HL-60 (cell line): Measurements from ENCODE around the gene CLIP2.

ENCODE experiments used
- DNase-seq, 2 experiments: peaks; one replicate each; pipeline ENCODE4 v3.0.0-alpha.2; 2010 to 2020; ENCODE audit warnings: low read depth in 1 of 2, low spot score in 1 of 2
- H3K27ac ChIP-seq: fragments of 250-450 bp; sonication (Bioruptor Pico); replicated peaks from 2 replicates; pipeline ENCODE4 v1.5.1; 2020; ENCODE audit warnings: mild to moderate bottlenecking, moderate library complexity
- H3K27me3 ChIP-seq: fragments of 250-450 bp; sonication (Bioruptor Pico); 2 replicates; pipeline ENCODE4 v1.5.1; 2021; ENCODE audit warnings: mild to moderate bottlenecking, moderate library complexity; ENCODE audit not compliant: insufficient read depth, poor library complexity, severe bottlenecking
- H3K4me3 ChIP-seq: replicated peaks from 2 replicates; pipeline ENCODE4 v1.5.1; 2011; ENCODE audit warnings: mild to moderate bottlenecking, control low read depth, low read length; ENCODE audit not compliant: insufficient read depth
- GABPA ChIP-seq: IDR thresholded peaks from 2 replicates; pipeline ENCODE4 v1.6.1; 2012; ENCODE audit warnings: low read depth
- POLR2AphosphoS5 ChIP-seq: IDR thresholded peaks from 2 replicates; pipeline ENCODE4 v1.6.1; 2012; ENCODE audit warnings: low read depth
- SPI1 ChIP-seq: IDR thresholded peaks from 2 replicates; pipeline ENCODE4 v1.6.1; 2012; ENCODE audit warnings: low read depth, mild to moderate bottlenecking, borderline replicate concordance
- TF ChIP-seq, protein P1 (sequence below): IDR thresholded peaks from one replicate; pipeline ENCODE4 v1.5.1; 2011; ENCODE audit warnings: low read length, control low read depth, inconsistent platforms; ENCODE audit not compliant: insufficient read depth
- TF ChIP-seq, protein P2 (sequence below): IDR thresholded peaks from 2 replicates; pipeline ENCODE4 v1.6.1; 2012; ENCODE audit warnings: low read depth; ENCODE audit not compliant: insufficient replicate concordance

CLIP2 gene

DNA sequence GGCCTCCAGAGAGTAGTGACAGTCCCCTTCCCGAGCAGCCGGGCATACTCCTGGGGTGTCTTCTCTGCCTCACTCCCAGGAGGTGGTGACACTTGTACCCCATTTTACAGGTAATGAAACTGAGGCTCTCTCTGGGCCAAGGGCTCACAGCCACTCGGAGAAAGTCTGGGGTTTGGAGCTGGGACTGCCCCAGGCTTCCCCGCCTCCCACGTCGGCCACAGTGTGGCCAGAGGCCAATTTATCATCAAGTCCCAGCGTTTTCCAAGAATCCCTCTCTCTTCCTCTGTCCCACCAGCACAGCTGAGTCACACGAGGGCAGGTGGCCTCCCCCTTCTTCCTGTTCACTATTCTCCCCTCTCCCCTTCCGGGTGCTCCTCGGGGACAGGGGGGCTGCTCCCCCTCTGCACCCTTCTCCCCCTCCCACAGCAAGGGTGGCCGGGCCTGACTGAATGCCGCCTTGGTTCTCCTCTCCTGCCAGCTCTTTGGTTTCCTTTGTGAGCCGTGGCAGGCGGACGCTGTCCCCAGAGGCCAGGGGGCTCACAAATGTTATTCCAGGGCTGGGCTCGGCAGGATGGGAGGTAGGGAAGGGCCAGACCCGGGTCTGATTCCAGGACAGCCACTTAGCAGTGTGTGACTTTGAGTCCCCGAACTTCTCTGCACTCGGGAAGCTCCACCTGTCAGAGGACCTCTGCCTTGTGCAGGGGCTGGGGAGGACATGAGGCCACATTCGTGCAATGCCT, 17.7 kb downstream of the CLIP2 start:
- TF ChIP-seq SPI1: no peak
- TF ChIP-seq, protein P1, sequence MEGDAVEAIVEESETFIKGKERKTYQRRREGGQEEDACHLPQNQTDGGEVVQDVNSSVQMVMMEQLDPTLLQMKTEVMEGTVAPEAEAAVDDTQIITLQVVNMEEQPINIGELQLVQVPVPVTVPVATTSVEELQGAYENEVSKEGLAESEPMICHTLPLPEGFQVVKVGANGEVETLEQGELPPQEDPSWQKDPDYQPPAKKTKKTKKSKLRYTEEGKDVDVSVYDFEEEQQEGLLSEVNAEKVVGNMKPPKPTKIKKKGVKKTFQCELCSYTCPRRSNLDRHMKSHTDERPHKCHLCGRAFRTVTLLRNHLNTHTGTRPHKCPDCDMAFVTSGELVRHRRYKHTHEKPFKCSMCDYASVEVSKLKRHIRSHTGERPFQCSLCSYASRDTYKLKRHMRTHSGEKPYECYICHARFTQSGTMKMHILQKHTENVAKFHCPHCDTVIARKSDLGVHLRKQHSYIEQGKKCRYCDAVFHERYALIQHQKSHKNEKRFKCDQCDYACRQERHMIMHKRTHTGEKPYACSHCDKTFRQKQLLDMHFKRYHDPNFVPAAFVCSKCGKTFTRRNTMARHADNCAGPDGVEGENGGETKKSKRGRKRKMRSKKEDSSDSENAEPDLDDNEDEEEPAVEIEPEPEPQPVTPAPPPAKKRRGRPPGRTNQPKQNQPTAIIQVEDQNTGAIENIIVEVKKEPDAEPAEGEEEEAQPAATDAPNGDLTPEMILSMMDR: no peak
- no peak for TF ChIP-seq POLR2AphosphoS5
- no peak for TF ChIP-seq GABPA
- TF ChIP-seq, protein P2, sequence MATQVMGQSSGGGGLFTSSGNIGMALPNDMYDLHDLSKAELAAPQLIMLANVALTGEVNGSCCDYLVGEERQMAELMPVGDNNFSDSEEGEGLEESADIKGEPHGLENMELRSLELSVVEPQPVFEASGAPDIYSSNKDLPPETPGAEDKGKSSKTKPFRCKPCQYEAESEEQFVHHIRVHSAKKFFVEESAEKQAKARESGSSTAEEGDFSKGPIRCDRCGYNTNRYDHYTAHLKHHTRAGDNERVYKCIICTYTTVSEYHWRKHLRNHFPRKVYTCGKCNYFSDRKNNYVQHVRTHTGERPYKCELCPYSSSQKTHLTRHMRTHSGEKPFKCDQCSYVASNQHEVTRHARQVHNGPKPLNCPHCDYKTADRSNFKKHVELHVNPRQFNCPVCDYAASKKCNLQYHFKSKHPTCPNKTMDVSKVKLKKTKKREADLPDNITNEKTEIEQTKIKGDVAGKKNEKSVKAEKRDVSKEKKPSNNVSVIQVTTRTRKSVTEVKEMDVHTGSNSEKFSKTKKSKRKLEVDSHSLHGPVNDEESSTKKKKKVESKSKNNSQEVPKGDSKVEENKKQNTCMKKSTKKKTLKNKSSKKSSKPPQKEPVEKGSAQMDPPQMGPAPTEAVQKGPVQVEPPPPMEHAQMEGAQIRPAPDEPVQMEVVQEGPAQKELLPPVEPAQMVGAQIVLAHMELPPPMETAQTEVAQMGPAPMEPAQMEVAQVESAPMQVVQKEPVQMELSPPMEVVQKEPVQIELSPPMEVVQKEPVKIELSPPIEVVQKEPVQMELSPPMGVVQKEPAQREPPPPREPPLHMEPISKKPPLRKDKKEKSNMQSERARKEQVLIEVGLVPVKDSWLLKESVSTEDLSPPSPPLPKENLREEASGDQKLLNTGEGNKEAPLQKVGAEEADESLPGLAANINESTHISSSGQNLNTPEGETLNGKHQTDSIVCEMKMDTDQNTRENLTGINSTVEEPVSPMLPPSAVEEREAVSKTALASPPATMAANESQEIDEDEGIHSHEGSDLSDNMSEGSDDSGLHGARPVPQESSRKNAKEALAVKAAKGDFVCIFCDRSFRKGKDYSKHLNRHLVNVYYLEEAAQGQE: no peak
- no peak for DNase-seq
- Histone ChIP-seq H3K27me3 (no peaks in the 10 kb centered on the region), H3K4me3 (no peak overlapping the region), H3K27ac (no peak overlapping the region)

DNA sequence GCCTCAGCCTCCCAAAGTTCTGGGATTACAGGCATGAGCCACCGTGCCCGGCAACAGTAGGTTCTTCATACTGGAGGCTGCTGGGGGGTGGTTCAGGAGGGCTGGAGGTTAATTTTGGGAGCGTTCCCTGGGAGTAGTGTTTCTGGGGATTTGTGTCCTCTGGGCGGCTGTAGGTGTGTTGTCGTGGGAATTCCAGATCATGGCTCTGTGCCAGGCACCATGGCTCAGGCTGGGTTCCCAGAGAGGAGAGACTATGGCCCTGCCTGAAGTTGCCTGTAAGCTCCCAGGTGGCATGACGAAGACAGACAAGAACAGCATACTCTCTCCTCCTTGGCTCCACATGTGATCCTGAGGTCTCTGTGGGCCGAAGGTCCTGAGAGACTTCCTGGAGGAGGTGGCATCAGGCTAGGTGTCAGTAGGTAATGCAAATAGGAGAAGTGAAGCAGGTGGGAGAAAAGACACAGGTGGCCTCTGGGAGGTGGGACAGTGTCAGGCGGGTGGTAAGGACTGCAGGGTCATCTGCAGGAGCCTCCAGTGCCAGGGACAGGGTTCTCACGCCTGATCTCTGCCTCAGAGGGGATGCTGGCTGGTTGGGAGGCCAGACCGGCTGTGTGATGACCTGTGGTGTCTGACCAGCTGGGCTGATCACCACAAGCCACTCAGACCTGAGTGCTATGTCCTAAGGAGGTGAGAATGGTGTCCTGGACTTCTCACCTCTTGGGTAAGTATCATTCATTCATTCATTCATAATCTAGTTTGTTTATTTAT, 18.7 kb downstream of the CLIP2 start:
- no peak for TF ChIP-seq SPI1
- no peak for TF ChIP-seq POLR2AphosphoS5
- TF ChIP-seq GABPA: no peak
- TF ChIP-seq, protein P1: no peak
- TF ChIP-seq, protein P2: no peak

DNA sequence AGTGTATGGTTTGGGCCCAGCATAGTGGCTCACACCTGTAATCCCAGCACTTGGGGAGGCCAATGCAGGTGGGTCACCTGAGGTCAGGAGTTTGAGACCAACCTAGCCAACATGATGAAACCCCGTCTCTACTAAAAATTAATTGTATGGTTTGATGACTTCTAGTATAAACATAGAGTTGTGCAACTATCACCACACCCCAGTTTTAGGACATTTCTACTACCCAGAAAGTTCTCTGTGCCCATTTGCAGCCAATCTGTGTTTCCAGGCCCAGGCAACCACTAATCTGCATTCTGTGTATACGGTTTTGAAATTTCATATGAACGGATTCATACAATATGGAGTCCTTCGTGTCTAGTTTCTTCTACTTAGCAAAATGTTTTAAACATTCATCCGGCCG, 20.0 kb downstream of the CLIP2 start:
- no peaks in the 10 kb centered on the region for H3K27me3 ChIP-seq
- no peak overlapping the region for H3K4me3 ChIP-seq
- no peak for TF ChIP-seq GABPA
- TF ChIP-seq, protein P2: no peak
- TF ChIP-seq, protein P1: no peak
- DNase-seq: no peak
- H3K27ac ChIP-seq: no peak overlapping the region

More for the DNA sequence above, 18.7 kb downstream of the CLIP2 start:
- Histone ChIP-seq H3K27me3 (no peaks in the 10 kb centered on the region), H3K27ac (no peak overlapping the region), H3K4me3 (no peak overlapping the region)
- DNase-seq: no peak
